Fibroblast of pulmonary artery (primary cell): ENCODE measurements around the gene MEGF11.

Source experiments
- DNase-seq: peaks from one replicate; pipeline ENCODE4 v3.0.0-alpha.2; 2010; ENCODE audit warnings: low read depth
- H3K4me3 ChIP-seq: replicated peaks from 2 replicates; pipeline ENCODE4 v1.5.1; 2011; ENCODE audit warnings: low read depth, mild to moderate bottlenecking, control low read depth, low read length, moderate library complexity
- TF ChIP-seq, protein P1 (sequence below): IDR thresholded peaks from 2 replicates; pipeline ENCODE4 v1.5.1; 2011; ENCODE audit warnings: mild to moderate bottlenecking, control low read depth, low read length, inconsistent platforms; ENCODE audit errors: missing control alignments

MEGF11 gene

DNA sequence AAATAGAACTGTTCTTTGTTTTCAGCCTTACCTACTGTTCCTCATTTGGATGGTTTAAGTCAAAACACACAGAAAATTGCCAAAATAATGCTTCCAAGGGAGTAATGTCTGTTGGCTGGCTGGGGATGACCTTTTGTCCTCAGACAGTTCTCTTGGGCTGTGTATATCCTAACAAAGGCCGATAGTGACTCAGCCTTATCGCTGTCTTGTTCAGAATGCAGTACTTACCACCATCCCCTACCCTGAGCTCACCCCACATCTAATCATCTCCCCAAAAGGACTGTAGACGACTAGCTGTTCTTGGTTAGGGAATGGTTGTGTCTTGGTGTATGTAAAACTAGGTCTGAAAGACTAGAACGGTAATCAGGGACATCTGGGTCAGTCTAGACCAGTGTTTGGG, 349.2 kb downstream of the MEGF11 start:
- peak; percentile 8 for DNase-seq
- H3K4me3 ChIP-seq: no peak overlapping the region
- TF ChIP-seq, protein P1, sequence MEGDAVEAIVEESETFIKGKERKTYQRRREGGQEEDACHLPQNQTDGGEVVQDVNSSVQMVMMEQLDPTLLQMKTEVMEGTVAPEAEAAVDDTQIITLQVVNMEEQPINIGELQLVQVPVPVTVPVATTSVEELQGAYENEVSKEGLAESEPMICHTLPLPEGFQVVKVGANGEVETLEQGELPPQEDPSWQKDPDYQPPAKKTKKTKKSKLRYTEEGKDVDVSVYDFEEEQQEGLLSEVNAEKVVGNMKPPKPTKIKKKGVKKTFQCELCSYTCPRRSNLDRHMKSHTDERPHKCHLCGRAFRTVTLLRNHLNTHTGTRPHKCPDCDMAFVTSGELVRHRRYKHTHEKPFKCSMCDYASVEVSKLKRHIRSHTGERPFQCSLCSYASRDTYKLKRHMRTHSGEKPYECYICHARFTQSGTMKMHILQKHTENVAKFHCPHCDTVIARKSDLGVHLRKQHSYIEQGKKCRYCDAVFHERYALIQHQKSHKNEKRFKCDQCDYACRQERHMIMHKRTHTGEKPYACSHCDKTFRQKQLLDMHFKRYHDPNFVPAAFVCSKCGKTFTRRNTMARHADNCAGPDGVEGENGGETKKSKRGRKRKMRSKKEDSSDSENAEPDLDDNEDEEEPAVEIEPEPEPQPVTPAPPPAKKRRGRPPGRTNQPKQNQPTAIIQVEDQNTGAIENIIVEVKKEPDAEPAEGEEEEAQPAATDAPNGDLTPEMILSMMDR: no peak

DNA sequence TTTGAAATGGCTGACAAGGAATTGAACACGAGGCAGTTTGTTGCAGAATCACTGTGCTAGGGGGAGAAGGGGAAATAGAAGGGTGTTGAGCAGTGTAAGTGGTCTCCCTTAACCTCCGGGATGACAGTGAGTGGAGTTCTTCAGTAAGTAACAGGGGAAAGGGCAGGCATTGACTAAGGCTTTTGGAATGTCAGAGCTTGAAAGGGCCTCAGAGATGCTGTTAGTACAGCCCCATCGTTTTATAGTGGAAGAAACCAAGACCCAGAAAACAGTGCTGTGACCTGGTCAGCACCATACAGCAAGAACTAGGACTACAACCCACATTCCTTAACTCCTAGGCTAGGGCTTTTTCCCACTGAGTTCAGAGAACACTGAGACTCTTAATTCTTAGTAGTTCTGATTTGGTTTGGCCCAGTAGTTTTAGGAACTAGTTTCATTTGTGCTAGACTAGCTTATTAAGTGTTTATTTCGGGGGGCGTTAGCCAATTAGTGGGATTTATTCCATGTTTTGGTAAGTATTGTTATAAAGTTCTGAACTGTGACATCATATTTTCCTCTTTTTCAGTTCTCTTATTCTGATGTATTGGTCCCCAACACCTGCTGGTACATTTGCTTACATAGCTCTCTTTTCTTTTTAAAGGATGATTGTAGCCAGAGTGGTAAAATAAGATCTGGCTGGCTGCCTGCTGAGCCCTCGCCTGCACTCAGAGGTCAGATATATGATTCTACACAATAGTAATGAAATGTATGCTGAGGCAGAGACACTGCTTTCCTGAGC, 350.1 kb downstream of the MEGF11 start:
- TF ChIP-seq, protein P1: no peak
- peak; percentile 54 for DNase-seq
- no peak overlapping the region for H3K4me3 ChIP-seq

DNA sequence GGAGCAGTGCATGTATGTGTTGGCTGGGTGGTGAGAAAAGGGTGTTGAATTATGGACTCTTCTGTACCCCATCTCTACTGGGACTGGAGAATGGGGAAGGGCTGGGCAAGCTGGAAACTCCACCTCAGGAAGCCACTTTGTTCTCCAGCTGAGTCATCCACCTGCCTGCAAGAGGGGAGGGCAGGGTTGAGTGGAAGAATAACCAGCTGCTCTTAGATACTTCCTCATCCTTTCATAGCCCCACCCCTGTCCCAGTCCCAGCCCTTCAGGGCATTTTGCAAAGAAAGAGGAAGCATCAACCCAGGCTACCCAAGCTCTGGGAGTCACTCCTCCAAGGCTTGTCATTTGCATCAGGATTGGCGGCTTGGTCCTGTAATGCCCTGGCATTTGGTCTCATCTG, 351.2 kb downstream of the MEGF11 start:
- H3K4me3 ChIP-seq: no peak overlapping the region
- TF ChIP-seq, protein P1: no peak
- peak; percentile 18 for DNase-seq

DNA sequence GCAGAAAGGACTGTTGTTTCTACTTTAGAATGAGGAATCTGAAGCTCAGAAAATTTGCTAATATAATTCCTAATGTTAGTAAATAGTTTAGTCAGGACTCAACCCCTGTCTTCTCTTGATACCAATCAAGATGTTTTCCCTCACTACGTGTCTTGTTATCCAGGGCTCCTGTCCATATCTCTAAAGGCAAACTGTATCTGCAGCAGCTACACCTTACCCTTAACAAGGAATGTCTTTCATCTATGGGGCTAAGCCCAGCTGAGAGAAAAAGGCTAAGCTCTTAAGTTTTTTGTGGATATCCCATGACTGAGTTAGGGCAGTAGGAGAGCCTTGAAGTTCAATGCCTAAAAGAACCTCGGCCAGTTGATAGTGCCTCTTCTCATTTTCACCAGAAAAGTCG, 351.7 kb downstream of the MEGF11 start:
- TF ChIP-seq, protein P1: no peak
- DNase-seq: no peak

DNA sequence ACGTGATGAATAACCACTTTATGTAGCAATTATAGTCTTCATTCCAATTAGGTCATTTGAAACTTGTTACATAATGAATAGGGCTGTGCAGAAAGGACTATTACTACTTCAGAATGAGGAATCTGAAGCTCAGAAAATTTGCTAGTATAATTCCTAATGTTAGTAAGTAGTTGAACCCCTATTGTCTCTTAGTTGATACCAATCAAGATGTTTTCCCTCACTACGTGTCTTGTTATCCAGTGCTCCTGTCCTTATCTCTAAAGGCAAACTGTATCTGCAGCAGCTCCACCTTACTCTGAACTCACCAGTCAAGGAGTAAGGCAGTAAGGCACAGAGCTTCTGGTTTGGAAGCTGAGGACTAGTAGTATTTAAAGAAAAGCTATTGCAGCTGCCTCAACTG, 352.2 kb downstream of the MEGF11 start:
- DNase-seq: no peak
- TF ChIP-seq, protein P1: no peak

More for the DNA sequence above, 351.7 kb downstream of the MEGF11 start:
- H3K4me3 ChIP-seq: no peak overlapping the region

DNA sequence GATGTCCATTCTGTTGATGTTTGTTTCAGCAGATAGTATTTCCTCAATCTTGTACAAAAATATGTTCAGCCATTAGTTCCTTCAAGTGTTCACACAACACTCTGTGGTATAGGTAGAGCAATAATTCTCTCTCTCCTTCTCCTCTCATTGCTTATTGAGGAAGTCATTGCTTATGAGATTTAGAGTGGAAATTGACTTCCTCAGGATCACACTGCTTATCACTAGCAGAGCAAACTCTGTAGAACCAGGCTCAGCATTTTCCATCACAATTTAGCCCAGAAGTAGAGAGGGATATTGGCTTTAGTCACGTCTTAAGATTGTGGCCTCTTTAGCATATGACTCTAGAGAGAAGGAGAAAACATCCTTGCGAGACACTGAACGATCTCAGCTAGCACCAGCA, 353.1 kb downstream of the MEGF11 start:
- no peak for DNase-seq
- TF ChIP-seq, protein P1: no peak
- H3K4me3 ChIP-seq: no peak overlapping the region

More for the DNA sequence above, 352.2 kb downstream of the MEGF11 start:
- no peak overlapping the region for H3K4me3 ChIP-seq

DNA sequence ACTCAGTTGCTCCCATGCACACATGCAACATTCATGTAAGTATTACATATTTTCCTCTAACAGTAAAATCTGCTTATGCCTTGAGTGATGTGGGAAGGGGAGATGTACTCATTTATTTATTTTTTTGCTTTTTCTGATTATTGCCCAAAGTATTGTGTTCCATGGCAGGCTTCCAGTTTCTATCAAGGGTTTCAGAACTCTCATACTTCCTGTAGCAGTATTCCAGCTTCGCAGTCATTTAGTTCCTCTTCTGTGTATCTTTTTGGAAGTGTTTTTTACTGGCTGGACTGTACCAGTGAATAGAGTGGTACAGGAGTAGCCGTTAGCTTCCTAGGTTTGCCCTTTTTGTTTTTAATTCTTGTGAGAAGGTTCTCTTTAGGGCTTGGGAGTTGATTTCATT, 357.3 kb downstream of the MEGF11 start:
- TF ChIP-seq, protein P1: no peak
- DNase-seq: peak; percentile 59
- no peak overlapping the region for H3K4me3 ChIP-seq
